Measurements from ENCODE around the gene HCFC1R1. TPM values are rescaled to one million over a fixed set of nuclear protein-coding genes. Genes with fewer than 3 reads are reported as not detected.

The HCFC1R1 gene
- total and polyA plus RNA-seq, 7 donors = 23.1 to 82.5 (median 52.9) TPM

- intact Hi-C loops (cut with DNase I) = no loop called here
Measured at GRCh38 chr16:2977440-2977839, 46.3 kb downstream of the HCFC1R1 start.

GRCh38 chr16:2976673-2977072, 47.1 kb downstream of the HCFC1R1 start:
- TF ChIP-seq POLR2A (IDR thresholded peaks at IDR 0.05) (no peak), CTCF (IDR thresholded peaks at IDR 0.05) (no peak), POLR2AphosphoS5 (IDR thresholded peaks at IDR 0.05) (no peak), EP300 (IDR thresholded peaks at IDR 0.05) (no peak)
- H3K27me3 ChIP-seq = peaks cover 7 to 28% (median 9%) of the 10 kb centered on the region in 3 donors
- no peak overlapping the region for H3K4me3 ChIP-seq
- DNase-seq = no peak
- peaks cover 0 to 18% (median 15%) of the 10 kb centered on the region in 4 donors for H3K4me1 ChIP-seq
- no peaks in the 10 kb centered on the region for H3K36me3 ChIP-seq
- H3K27ac ChIP-seq = no peak overlapping the region
- H3K9me3 ChIP-seq = no peaks in the 10 kb centered on the region
- intact Hi-C loops (cut with DNase I) = no loop called here
- 71 to 89% methylated on average over 15 of the region's 15 CpGs for WGBS, 2 donors

More at GRCh38 chr16:2977440-2977839, 46.3 kb downstream of the HCFC1R1 start:
- Histone ChIP-seq H3K4me3 (no peak overlapping the region), H3K4me1 (peaks cover 0 to 18% (median 15%) of the 10 kb centered on the region in 4 donors), H3K36me3 (no peaks in the 10 kb centered on the region), H3K27me3 (peaks cover 7 to 28% (median 9%) of the 10 kb centered on the region in 3 donors), H3K27ac (no peak overlapping the region), H3K9me3 (no peaks in the 10 kb centered on the region)
- DNase-seq = no peak
- no peak for TF ChIP-seq POLR2A (IDR thresholded peaks at IDR 0.05)
- TF ChIP-seq EP300 (IDR thresholded peaks at IDR 0.05) = no peak
- TF ChIP-seq POLR2AphosphoS5 (IDR thresholded peaks at IDR 0.05) = no peak
- TF ChIP-seq CTCF (IDR thresholded peaks at IDR 0.05) = no peak
- 19 to 72% methylated on average over 6 of the region's 6 CpGs for whole genome bisulfite sequencing, 2 donors

GRCh38 chr16:2976201-2976600, 47.5 kb downstream of the HCFC1R1 start:
- no peaks in the 10 kb centered on the region for H3K9me3 ChIP-seq
- 86 to 94% methylated on average over 7 of the region's 7 CpGs for WGBS, 2 donors
- H3K27me3 ChIP-seq = peaks cover 7 to 29% (median 9%) of the 10 kb centered on the region in 3 donors
- no peaks in the 10 kb centered on the region for H3K36me3 ChIP-seq
- intact Hi-C loops (cut with DNase I) = no loop called here
- H3K4me3 ChIP-seq = no peak overlapping the region
- peaks cover 0 to 15% (median 13%) of the 10 kb centered on the region in 4 donors for H3K4me1 ChIP-seq
- H3K27ac ChIP-seq = no peak overlapping the region
- DNase-seq = no peak
- no peak for TF ChIP-seq CTCF (IDR thresholded peaks at IDR 0.05)
- no peak for TF ChIP-seq POLR2A (IDR thresholded peaks at IDR 0.05)
- TF ChIP-seq POLR2AphosphoS5 (IDR thresholded peaks at IDR 0.05) = no peak
- no peak for TF ChIP-seq EP300 (IDR thresholded peaks at IDR 0.05)

GRCh38 chr16:2975161-2975795, 48.5 kb downstream of the HCFC1R1 start:
- no peaks in the 10 kb centered on the region for H3K36me3 ChIP-seq
- H3K27me3 ChIP-seq = peaks cover 7 to 38% (median 13%) of the 10 kb centered on the region in 3 donors
- intact Hi-C loops (cut with DNase I) = no loop called here
- no peak overlapping the region for H3K4me3 ChIP-seq
- TF ChIP-seq POLR2A (IDR thresholded peaks at IDR 0.05) (no peak), EP300 (IDR thresholded peaks at IDR 0.05) (no peak), POLR2AphosphoS5 (IDR thresholded peaks at IDR 0.05) (no peak)
- 94 to 95% methylated on average over 28 of the region's 28 CpGs for WGBS, 2 donors
- H3K9me3 ChIP-seq = no peaks in the 10 kb centered on the region
- no peak overlapping the region for H3K27ac ChIP-seq
- DNase-seq = no peak
- H3K4me1 ChIP-seq = peaks cover 0 to 12% (median 10%) of the 10 kb centered on the region in 4 donors

- no peaks in the 10 kb centered on the region for H3K9me3 ChIP-seq
- H3K27ac ChIP-seq = no peak overlapping the region
- intact Hi-C loops (cut with DNase I) = no loop called here
- H3K4me3 ChIP-seq = no peak overlapping the region
- TF ChIP-seq CTCF (IDR thresholded peaks at IDR 0.05) = no peak
- TF ChIP-seq EP300 (IDR thresholded peaks at IDR 0.05) = no peak
- TF ChIP-seq POLR2AphosphoS5 (IDR thresholded peaks at IDR 0.05) = no peak
- TF ChIP-seq POLR2A (IDR thresholded peaks at IDR 0.05) = no peak
- H3K27me3 ChIP-seq = peaks cover 4 to 39% (median 16%) of the 10 kb centered on the region in 3 donors
- peaks cover 0 to 13% (median 11%) of the 10 kb centered on the region in 4 donors for H3K4me1 ChIP-seq
- 92 to 95% methylated on average over 15 of the region's 15 CpGs for WGBS, 2 donors
- no peak for DNase-seq
- no peaks in the 10 kb centered on the region for H3K36me3 ChIP-seq
Measured at GRCh38 chr16:2974319-2975056, 49.3 kb downstream of the HCFC1R1 start.

Measured in sigmoid colon (tissue), 7 donors.